ENCODE data around the gene NKX1-1. TPM values are rescaled to one million over a fixed set of nuclear protein-coding genes. Genes with fewer than 3 reads are reported as not detected.

Gene NKX1-1
- total RNA-seq, 2 experiments from 2014 or later = not detected

DNA sequence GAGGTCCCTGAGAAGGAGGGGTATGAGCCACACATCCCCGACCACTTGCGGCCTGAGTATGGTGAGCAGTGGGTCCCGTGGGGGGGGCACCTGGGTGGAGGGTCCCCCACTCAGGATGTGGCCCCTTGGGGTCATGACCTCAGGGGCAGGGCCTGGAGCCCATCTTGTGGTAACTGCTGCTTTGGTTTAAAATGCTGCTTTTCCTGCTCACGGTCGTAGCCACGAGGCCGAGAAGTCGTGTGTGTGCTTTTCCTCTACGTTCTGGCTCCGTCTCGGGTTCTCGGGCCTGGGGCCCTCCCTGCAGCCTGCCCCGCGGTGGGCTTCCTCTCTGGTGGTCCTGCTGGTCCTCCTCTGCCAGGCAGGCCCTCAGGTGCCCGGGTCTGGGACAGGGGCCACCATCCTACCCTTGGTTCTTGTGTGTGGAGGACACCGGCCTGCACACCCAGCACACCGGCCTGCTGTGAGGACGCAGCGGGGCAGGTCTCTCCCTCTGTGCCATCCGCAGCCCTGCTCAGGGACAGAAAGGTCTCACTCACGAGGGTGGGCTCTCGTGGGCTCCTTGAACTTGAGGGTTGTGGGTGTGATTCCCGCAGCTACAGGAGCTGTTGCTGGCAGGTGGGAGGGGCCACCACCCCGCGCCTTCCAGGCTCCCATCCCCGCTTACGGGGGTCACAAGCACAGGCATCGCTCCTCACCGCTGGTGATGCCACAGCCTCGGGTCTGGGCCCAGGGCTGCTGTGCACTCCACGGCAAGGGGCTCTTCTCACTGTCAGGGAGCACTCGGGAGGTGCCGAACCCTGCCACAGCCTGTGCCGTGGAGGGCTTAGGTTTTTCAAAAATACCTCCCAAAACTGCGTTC is 39.6 kb downstream of the NKX1-1 start:
- no peaks in the 10 kb centered on the region for H3K9me3 ChIP-seq (ENCODE audit: control insufficient read depth in 1 of 2, insufficient read depth in 1 of 2, low read length in 2 of 2)
- Mint-ChIP-seq H3K4me1 (ENCODE audit: low read depth) (no peaks in the 10 kb centered on the region), H3K27me3 (no peaks in the 10 kb centered on the region), H3K27ac (no peak overlapping the region), H3K9me3 (no peaks in the 10 kb centered on the region), H3K36me3 (ENCODE audit: low read depth) (peaks cover 28% of the 10 kb centered on the region), H3K4me3 (no peak overlapping the region)
- peaks cover 25% of the 10 kb centered on the region for H3K36me3 ChIP-seq (ENCODE audit: insufficient read depth, low read length)
- ATAC-seq (ENCODE audit: poor library complexity) = no peak
- H3K4me1 ChIP-seq (ENCODE audit: insufficient read depth, low read length) = no peaks in the 10 kb centered on the region
- DNase-seq = peak in 1 of 14 experiments; percentile 4
- TF ChIP-seq CTCF (IDR thresholded peaks at IDR 0.05) = no peak
- H3K27me3 ChIP-seq (ENCODE audit: control insufficient read depth in 1 of 2, insufficient read depth in 2 of 2, low read length in 2 of 2) = no peaks in the 10 kb centered on the region
- ChIA-PET CTCF (no interaction called here), POLR2A (no interaction called here)
- H3K4me3 ChIP-seq (ENCODE audit: low read length) = no peak overlapping the region
- no peak overlapping the region for H3K27ac ChIP-seq (ENCODE audit: low read depth in 1 of 2, low read length in 2 of 2)
- intact Hi-C loops (cut with DNase I, micrococcal nuclease) = no loop called here

- ATAC-seq (ENCODE audit: poor library complexity) (no peak), DNase-seq (peak in 1 of 14 experiments; percentile 4)
- TF ChIP-seq CTCF (IDR thresholded peaks at IDR 0.05) = no peak
- Mint-ChIP-seq H3K27me3 (no peaks in the 10 kb centered on the region), H3K4me3 (no peak overlapping the region), H3K4me1 (ENCODE audit: low read depth) (no peaks in the 10 kb centered on the region), H3K36me3 (ENCODE audit: low read depth) (peaks cover 19% of the 10 kb centered on the region), H3K9me3 (no peaks in the 10 kb centered on the region), H3K27ac (no peak overlapping the region)
- Histone ChIP-seq H3K4me1 (ENCODE audit: insufficient read depth, low read length) (no peaks in the 10 kb centered on the region), H3K4me3 (ENCODE audit: low read length) (no peak overlapping the region), H3K36me3 (ENCODE audit: insufficient read depth, low read length) (peaks cover 28% of the 10 kb centered on the region), H3K9me3 (ENCODE audit: control insufficient read depth in 1 of 2, insufficient read depth in 1 of 2, low read length in 2 of 2) (no peaks in the 10 kb centered on the region), H3K27ac (ENCODE audit: low read depth in 1 of 2, low read length in 2 of 2) (no peak overlapping the region), H3K27me3 (ENCODE audit: control insufficient read depth in 1 of 2, insufficient read depth in 2 of 2, low read length in 2 of 2) (no peaks in the 10 kb centered on the region)
- CTCF ChIA-PET = no interaction called here
- POLR2A ChIA-PET = no interaction called here
- intact Hi-C loops (cut with DNase I, micrococcal nuclease) = no loop called here
Observed at GRCh38 chr4:1365271-1366178, 40.7 kb downstream of the NKX1-1 start.

DNA sequence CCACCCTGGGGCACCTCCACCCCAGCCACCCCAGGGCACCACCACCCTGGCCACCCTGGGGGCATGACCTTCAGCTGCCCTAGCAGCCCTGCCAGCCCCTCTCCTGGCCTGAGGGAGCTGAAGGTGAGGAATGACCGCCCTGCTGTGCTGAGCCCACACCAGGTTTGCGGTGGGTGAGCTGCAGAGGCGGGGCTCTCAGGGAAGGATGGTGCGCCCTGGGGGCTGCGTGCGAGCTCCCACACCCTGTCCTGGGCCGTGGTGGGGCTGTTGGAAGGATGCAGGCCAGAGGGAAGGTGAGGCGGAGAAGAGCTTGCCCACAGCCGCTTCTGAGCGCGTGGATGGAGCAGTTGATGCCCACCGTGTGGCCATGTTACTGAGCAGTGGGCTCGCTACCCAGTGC is 41.5 kb downstream of the NKX1-1 start:
- H3K9me3 Mint-ChIP-seq = no peaks in the 10 kb centered on the region

More for the DNA sequence above, 41.5 kb downstream of the NKX1-1 start:
- H3K4me3 ChIP-seq (ENCODE audit: low read length) = no peak overlapping the region
- no peaks in the 10 kb centered on the region for H3K4me1 Mint-ChIP-seq (ENCODE audit: low read depth)
- H3K36me3 ChIP-seq (ENCODE audit: insufficient read depth, low read length) = peaks cover 28% of the 10 kb centered on the region
- intact Hi-C loops (cut with DNase I, micrococcal nuclease) = no loop called here
- no peak for TF ChIP-seq CTCF (IDR thresholded peaks at IDR 0.05)
- no peak overlapping the region for H3K4me3 Mint-ChIP-seq
- no peak overlapping the region for H3K27ac ChIP-seq (ENCODE audit: low read depth in 1 of 2, low read length in 2 of 2)
- ATAC-seq (ENCODE audit: poor library complexity) (no peak), DNase-seq (no peak)
- H3K27me3 ChIP-seq (ENCODE audit: control insufficient read depth in 1 of 2, insufficient read depth in 2 of 2, low read length in 2 of 2) = no peaks in the 10 kb centered on the region
- H3K27me3 Mint-ChIP-seq = no peaks in the 10 kb centered on the region
- H3K9me3 ChIP-seq (ENCODE audit: control insufficient read depth in 1 of 2, insufficient read depth in 1 of 2, low read length in 2 of 2) = no peaks in the 10 kb centered on the region
- H3K4me1 ChIP-seq (ENCODE audit: insufficient read depth, low read length) = no peaks in the 10 kb centered on the region
- CTCF ChIA-PET = no interaction called here
- peaks cover 16% of the 10 kb centered on the region for H3K36me3 Mint-ChIP-seq (ENCODE audit: low read depth)
- no peak overlapping the region for H3K27ac Mint-ChIP-seq
- POLR2A ChIA-PET = no interaction called here

Data from CD4-positive, alpha-beta T cell (primary cell).